ENCODE measurements around the gene FTH1. TPM values are rescaled to one million over a fixed set of nuclear protein-coding genes. Genes with fewer than 3 reads are reported as not detected.

FTH1 gene
- total RNA-seq, 6 donors from 2014 or later = 2,996 to 4,693 (median 4,496) TPM

DNA sequence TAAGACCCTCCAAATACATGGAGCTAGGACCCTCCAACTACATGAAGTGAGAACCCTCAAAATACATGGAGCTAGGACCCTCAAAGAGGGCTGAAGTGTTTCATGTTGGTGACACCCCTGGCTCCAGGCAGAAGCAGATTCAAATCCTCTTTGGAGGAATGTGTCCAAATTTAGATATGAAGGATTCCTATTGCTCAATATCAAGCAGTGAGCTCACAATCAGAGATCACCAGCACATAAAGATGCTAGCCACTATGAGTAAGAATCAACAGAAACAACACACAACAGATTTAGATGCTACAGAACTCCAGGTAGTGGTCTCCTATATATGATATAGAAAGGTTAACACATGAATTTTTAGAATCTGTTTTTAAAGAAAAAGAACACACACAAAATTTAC lies 38.8 kb downstream of the FTH1 start:
- TF ChIP-seq POLR2A (IDR thresholded peaks at IDR 0.05) (no peak), POLR2AphosphoS5 (IDR thresholded peaks at IDR 0.05) (no peak), EP300 (IDR thresholded peaks at IDR 0.05) (no peak), CTCF (IDR thresholded peaks at IDR 0.05) (no peak)
- H3K4me3 ChIP-seq = no peak overlapping the region
- peaks cover under 1 to 5% (median 3%) of the 10 kb centered on the region in 4 donors for H3K4me1 ChIP-seq
- DNase-seq (no peak), ATAC-seq (ENCODE audit: low FRiP score in 2 of 2) (no peak)
- H3K36me3 ChIP-seq = no peaks in the 10 kb centered on the region
- no peak overlapping the region for H3K27ac ChIP-seq
- no peaks in the 10 kb centered on the region for H3K9me3 ChIP-seq
- no peaks in the 10 kb centered on the region for H3K27me3 ChIP-seq

DNA sequence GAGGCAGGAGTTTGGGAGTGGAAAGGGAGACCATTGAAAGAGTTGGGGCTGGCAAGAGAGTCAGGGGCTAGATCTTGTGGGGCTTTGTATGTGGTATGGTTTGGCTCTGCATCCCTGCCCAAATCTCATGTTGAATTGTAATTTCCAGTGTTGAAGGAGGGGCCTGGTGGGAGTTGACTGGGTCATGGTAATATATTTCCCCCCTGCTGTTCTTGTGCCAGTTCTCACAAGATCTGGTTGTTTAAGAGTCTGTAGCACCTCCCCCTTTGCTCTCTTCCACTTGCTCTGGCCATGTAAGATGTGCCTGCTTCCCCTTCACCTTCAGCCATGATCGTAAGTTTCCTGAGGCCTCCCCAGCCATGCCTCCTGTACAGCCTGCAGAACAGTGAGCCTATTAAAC lies 39.9 kb downstream of the FTH1 start:
- H3K27ac ChIP-seq = no peak overlapping the region
- H3K36me3 ChIP-seq = no peaks in the 10 kb centered on the region
- no peaks in the 10 kb centered on the region for H3K27me3 ChIP-seq
- ATAC-seq (ENCODE audit: low FRiP score in 2 of 2) = no peak
- DNase-seq = no peak
- WGBS, 2 donors = 83 to 96% methylated on average over 1 of the region's 1 CpG
- H3K9me3 ChIP-seq = no peaks in the 10 kb centered on the region
- TF ChIP-seq POLR2A (IDR thresholded peaks at IDR 0.05) = no peak
- no peak overlapping the region for H3K4me3 ChIP-seq
- H3K4me1 ChIP-seq = peaks cover 10 to 14% (median 13%) of the 10 kb centered on the region in 4 donors

GRCh38 chr11:61926235-61926634 lies 41.2 kb downstream of the FTH1 start:
- no peaks in the 10 kb centered on the region for H3K27me3 ChIP-seq
- no peak overlapping the region for H3K4me3 ChIP-seq
- peaks cover 10 to 16% (median 14%) of the 10 kb centered on the region in 4 donors for H3K4me1 ChIP-seq
- H3K27ac ChIP-seq = no peak overlapping the region
- no peaks in the 10 kb centered on the region for H3K36me3 ChIP-seq
- no peak for ATAC-seq (ENCODE audit: low FRiP score in 2 of 2)
- H3K9me3 ChIP-seq = no peaks in the 10 kb centered on the region
- TF ChIP-seq POLR2A (IDR thresholded peaks at IDR 0.05) = no peak
- TF ChIP-seq POLR2AphosphoS5 (IDR thresholded peaks at IDR 0.05) = no peak
- TF ChIP-seq CTCF (IDR thresholded peaks at IDR 0.05) = no peak
- no peak for TF ChIP-seq EP300 (IDR thresholded peaks at IDR 0.05)
- WGBS, 2 donors = 92 to 93% methylated on average over 3 of the region's 3 CpGs
- DNase-seq = no peak

GRCh38 chr11:61925736-61926135 lies 41.7 kb downstream of the FTH1 start:
- Histone ChIP-seq H3K36me3 (no peaks in the 10 kb centered on the region), H3K4me3 (no peak overlapping the region), H3K4me1 (peaks cover 10 to 16% (median 14%) of the 10 kb centered on the region in 4 donors), H3K9me3 (no peaks in the 10 kb centered on the region), H3K27ac (no peak overlapping the region), H3K27me3 (no peaks in the 10 kb centered on the region)
- ATAC-seq (ENCODE audit: low FRiP score in 2 of 2) = no peak
- 84 to 93% methylated on average over 2 of the region's 2 CpGs for WGBS, 2 donors
- TF ChIP-seq CTCF (IDR thresholded peaks at IDR 0.05) (no peak), POLR2A (IDR thresholded peaks at IDR 0.05) (no peak), EP300 (IDR thresholded peaks at IDR 0.05) (no peak), POLR2AphosphoS5 (IDR thresholded peaks at IDR 0.05) (no peak)
- no peak for DNase-seq

DNA sequence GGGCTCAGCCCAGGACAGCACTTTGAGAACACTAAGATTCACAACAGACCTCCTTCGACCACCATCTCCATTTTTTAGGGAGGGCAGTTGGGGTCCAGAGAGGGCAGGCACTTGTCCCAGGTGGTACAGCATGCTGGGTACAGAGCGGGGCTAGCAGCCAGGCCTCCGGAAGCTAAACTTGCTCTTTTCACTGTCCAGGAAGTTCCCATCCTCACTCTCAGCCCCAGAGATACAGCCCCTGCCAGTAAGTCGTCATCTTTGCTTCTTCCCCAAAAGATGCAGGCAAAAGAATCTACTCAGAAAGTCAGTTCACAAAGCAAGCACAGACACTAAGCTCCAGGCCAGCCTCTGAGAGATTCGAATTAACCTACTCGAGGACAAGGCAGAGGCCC lies 43.4 kb downstream of the FTH1 start:
- peak in 1 of 2 donors; percentile 19 for ATAC-seq (ENCODE audit: low FRiP score in 2 of 2)
- H3K4me1 ChIP-seq = peaks cover 10 to 16% (median 15%) of the 10 kb centered on the region in 4 donors

More for the DNA sequence above, 43.4 kb downstream of the FTH1 start:
- Histone ChIP-seq H3K27me3 (peaks cover 0 to 2% (median 0%) of the 10 kb centered on the region in 4 donors), H3K4me3 (no peak overlapping the region), H3K27ac (peak overlapping the region; percentile 22 to 79 (median 68)), H3K36me3 (no peaks in the 10 kb centered on the region), H3K9me3 (no peaks in the 10 kb centered on the region)
- WGBS, 2 donors = 72 to 91% methylated on average over 5 to 6 of the region's 6 CpGs
- TF ChIP-seq POLR2A (IDR thresholded peaks at IDR 0.05) (no peak), POLR2AphosphoS5 (IDR thresholded peaks at IDR 0.05) (no peak), EP300 (IDR thresholded peaks at IDR 0.05) (no peak), CTCF (IDR thresholded peaks at IDR 0.05) (no peak)
- no peak for DNase-seq

Data from upper lobe of left lung (tissue), 6 donors.